Tibial artery (tissue), 4 donors: Measurements from ENCODE around the gene UGT1A8.

Source experiments
- DNase-seq, 2 donors: peaks; one replicate each; pipeline ENCODE4 v3.0.0-alpha.2; 2019
- H3K27ac ChIP-seq, 2 donors: fragments of 200-600 bp; sonication (generic) in 1 of 2; 1 replicate in 1 of 2; 2 replicates in 1 of 2; pipeline ENCODE4 v1.5.1; 2018 to 2019; ENCODE audit warnings: mild to moderate bottlenecking in 1 of 2
- H3K27me3 ChIP-seq, 2 donors: fragments of 200-600 bp; sonication (generic) in 1 of 2; one replicate each; pipeline versions ENCODE4 v1.5.1 to v1.6.0; 2016 to 2019
- H3K36me3 ChIP-seq, 3 donors: fragments of 200-600 bp; sonication (generic) in 2 of 3; one replicate each; pipeline ENCODE4 v1.5.1; 2016 to 2019; ENCODE audit warnings: mild to moderate bottlenecking in 2 of 3
- H3K4me1 ChIP-seq, 4 donors: fragments of 200-600 bp; sonication (generic) in 2 of 4; 1 replicate in 3 of 4; 2 replicates in 1 of 4; pipeline ENCODE4 v1.5.1; 2016 to 2019
- H3K4me3 ChIP-seq, 2 donors: fragments of 200-600 bp; sonication (generic) in 1 of 2; 1 replicate in 1 of 2; 2 replicates in 1 of 2; pipeline ENCODE4 v1.5.1; 2018 to 2019; ENCODE audit warnings: mild to moderate bottlenecking in 2 of 2
- H3K9me3 ChIP-seq, 3 donors: fragments of 200-600 bp; sonication (generic) in 1 of 3; one replicate each; pipeline ENCODE4 v1.5.1; 2016 to 2019
- intact Hi-C: fragments of 100-400 bp; cut with DNase I; formaldehyde crosslinking; loops from one replicate; pipeline ENCODE4 v1.15.0; 2023; ENCODE audit warnings: low total_unique reads
- TF ChIP-seq, protein P1 (sequence below), 2 experiments: fragments of 200-600 bp in 1 of 2; fragments of 450-650 bp in 1 of 2; IDR thresholded peaks; one replicate each; pipeline ENCODE4 v1.5.1; 2017 to 2019; ENCODE audit warnings: antibody characterized with exemption in 2 of 2, mild to moderate bottlenecking in 1 of 2, moderate library complexity in 1 of 2

UGT1A8 gene

DNA sequence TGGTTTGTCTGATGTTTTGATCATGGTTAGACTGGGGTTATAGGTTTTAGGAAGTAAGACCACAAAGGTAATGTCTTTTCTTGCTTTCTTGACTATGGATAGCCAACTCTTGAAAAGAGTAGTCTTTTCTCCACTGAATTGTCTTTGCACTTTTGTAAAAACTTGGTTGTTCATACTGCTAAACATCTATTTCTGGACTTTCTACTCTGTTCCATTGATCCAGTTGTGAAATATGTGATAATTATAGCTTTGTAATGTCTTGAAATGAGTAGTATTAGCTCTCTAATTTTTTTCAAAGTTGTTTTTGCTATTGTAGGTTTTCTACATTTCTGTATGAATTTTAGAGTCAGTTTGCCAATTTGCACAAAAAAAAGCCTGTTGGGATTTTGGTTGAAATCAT is 41.2 kb downstream of the UGT1A8 start:
- intact Hi-C loops = no loop called here
- peaks cover 0 to 4% (median 0%) of the 10 kb centered on the region in 3 donors for H3K9me3 ChIP-seq
- no peak overlapping the region for H3K27ac ChIP-seq
- no peaks in the 10 kb centered on the region for H3K36me3 ChIP-seq
- H3K4me3 ChIP-seq = no peak overlapping the region
- no peaks in the 10 kb centered on the region for H3K4me1 ChIP-seq
- TF ChIP-seq, protein P1, sequence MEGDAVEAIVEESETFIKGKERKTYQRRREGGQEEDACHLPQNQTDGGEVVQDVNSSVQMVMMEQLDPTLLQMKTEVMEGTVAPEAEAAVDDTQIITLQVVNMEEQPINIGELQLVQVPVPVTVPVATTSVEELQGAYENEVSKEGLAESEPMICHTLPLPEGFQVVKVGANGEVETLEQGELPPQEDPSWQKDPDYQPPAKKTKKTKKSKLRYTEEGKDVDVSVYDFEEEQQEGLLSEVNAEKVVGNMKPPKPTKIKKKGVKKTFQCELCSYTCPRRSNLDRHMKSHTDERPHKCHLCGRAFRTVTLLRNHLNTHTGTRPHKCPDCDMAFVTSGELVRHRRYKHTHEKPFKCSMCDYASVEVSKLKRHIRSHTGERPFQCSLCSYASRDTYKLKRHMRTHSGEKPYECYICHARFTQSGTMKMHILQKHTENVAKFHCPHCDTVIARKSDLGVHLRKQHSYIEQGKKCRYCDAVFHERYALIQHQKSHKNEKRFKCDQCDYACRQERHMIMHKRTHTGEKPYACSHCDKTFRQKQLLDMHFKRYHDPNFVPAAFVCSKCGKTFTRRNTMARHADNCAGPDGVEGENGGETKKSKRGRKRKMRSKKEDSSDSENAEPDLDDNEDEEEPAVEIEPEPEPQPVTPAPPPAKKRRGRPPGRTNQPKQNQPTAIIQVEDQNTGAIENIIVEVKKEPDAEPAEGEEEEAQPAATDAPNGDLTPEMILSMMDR (IDR thresholded peaks at IDR 0.05) = no peak
- no peak for DNase-seq
- H3K27me3 ChIP-seq = no peaks in the 10 kb centered on the region

DNA sequence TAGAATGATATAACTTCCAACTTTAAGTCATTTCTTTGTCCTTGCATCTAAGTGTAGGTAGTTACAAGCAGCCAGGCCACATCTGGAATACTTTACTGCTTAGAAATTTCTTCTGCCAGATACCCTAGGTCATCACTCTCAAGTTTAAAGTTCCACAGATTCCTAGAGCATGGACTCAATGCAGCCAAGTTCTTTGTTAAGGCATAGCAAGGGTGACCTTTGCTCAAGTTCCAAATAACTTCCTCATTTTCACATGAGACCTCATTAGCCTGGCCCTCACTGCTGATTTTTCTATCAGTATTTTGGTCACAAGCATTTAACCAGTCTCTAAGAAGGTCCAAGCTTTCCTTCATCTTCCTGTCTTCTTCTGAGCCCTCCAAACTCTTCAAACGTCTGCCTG is 46.5 kb downstream of the UGT1A8 start:
- Histone ChIP-seq H3K4me3 (no peak overlapping the region), H3K9me3 (peaks cover 0 to 4% (median 0%) of the 10 kb centered on the region in 3 donors), H3K27me3 (no peaks in the 10 kb centered on the region), H3K36me3 (no peaks in the 10 kb centered on the region), H3K27ac (no peak overlapping the region), H3K4me1 (no peaks in the 10 kb centered on the region)
- intact Hi-C loops = no loop called here
- no peak for DNase-seq
- TF ChIP-seq, protein P1 (IDR thresholded peaks at IDR 0.05) = no peak

DNA sequence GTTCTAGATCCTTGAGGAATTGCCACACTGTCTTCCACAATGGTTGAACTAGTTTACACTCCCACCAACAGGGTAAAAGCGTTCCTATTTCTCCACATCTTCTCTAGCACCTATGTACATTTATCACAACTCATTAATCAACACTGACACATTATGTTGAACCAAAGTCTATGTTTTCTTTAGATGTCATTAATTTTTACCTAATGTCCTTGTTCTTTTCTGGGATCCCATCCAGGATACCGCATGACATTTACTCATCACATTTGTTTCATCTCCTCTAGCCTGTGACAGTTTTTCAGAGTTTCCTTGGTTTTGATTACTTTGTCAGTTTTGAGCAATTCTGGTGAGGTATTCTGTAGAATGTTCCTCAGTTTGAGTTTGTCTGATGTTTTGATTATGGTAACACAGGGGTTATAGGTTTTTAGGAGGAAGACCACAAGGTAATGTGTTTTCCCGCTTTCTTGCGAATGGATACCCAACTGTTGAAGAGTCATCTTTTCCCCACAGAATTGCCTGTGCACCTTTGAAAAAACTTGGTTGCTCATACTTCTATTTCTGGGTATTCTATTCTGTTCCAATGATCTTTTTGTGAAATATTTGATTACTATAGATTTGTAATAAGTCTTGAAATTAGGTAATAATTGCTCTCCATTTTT is 51.3 kb downstream of the UGT1A8 start:
- Histone ChIP-seq H3K9me3 (no peaks in the 10 kb centered on the region), H3K4me3 (no peak overlapping the region), H3K27me3 (no peaks in the 10 kb centered on the region), H3K27ac (no peak overlapping the region), H3K4me1 (no peaks in the 10 kb centered on the region), H3K36me3 (no peaks in the 10 kb centered on the region)
- no peak for DNase-seq
- TF ChIP-seq, protein P1 (IDR thresholded peaks at IDR 0.05) = no peak
- intact Hi-C loops = no loop called here

DNA sequence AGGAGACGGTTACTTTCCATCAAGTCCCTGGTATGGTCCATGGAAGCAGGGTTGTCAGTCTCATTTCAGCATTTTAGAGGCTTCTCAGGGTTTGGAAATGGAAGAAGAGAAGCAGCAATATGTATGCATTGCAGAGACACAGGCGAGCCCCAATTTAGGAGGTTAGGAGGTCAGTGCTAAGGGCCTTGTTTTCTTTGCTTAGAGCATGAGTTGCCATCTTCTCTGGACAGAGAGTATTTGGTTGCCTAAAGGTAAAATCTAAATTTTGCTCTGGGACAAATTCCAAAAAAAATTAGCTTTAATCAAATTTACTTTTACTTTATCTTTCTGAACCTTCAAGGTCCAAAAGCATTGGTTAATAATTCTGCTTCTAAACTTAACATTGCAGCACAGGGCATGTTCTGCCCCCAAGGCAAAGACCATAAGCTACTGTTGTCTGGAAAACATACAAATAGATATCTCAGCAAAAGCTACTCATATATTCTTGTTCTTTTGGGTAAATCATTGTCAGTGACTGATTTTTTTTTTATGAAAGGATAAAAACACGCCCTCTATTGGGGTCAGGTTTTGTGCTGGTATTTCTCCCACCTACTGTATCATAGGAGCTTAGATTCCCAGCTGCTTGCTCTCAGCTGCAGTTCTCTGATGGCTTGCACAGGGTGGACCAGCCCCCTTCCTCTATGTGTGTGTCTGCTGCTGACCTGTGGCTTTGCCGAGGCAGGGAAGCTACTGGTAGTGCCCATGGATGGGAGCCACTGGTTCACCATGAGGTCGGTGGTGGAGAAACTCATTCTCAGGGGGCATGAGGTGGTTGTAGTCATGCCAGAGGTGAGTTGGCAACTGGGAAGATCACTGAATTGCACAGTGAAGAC is 54.1 kb downstream of the UGT1A8 start, which contains the start of gene UGT1A9:
Gene UGT1A9, plus strand, starts transcription at position 609 of the 872 bp plus-strand sequence. Its CDS starts 37 bp downstream, at position 646.
- Histone ChIP-seq H3K36me3 (no peaks in the 10 kb centered on the region), H3K4me1 (no peaks in the 10 kb centered on the region), H3K27ac (no peak within 1 kb of the TSS), H3K4me3 (no peak within 1 kb of the TSS), H3K9me3 (no peaks in the 10 kb centered on the region), H3K27me3 (no peaks in the 10 kb centered on the region)
- TF ChIP-seq, protein P1 (IDR thresholded peaks at IDR 0.05) = no peak
- intact Hi-C loops = no loop called here
- no peak for DNase-seq

DNA sequence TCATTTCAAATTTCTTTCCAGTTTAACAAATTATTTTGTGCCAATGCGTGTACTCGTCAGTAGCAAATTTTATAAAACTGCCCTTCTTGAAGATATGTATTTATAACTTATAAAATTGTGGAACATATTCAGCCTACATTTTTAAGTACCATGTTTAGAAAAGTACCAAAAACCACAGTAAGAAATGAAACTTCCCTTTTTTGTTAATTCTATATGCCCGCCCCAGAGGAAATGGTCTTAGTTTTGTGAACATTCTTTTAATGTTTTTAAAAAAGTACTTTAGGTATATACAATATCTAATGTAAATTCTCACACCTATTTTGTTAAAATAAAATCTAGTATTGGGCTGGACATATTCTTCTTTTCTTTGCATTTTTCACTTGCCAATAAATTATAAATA is 55.5 kb downstream of the UGT1A8 start:
- H3K27ac ChIP-seq = no peak overlapping the region
- no peaks in the 10 kb centered on the region for H3K36me3 ChIP-seq
- no peak overlapping the region for H3K4me3 ChIP-seq
- no peak for DNase-seq
- TF ChIP-seq, protein P1 (IDR thresholded peaks at IDR 0.05) = no peak
- no peaks in the 10 kb centered on the region for H3K9me3 ChIP-seq
- intact Hi-C loops = no loop called here
- no peaks in the 10 kb centered on the region for H3K27me3 ChIP-seq
- no peaks in the 10 kb centered on the region for H3K4me1 ChIP-seq
